ENCODE measurements around the gene TSHR. TPM values are rescaled to one million over a fixed set of nuclear protein-coding genes. Genes with fewer than 3 reads are reported as not detected.

The TSHR gene
- total and polyA plus RNA-seq, 2 experiments from 2014 or later: 0.59 to 0.78 TPM

- TF ChIP-seq REST (IDR thresholded peaks at IDR 0.05; ENCODE audit: unreplicated experiment): no peak
- TF ChIP-seq JUNB (IDR thresholded peaks at IDR 0.05; ENCODE audit: unreplicated experiment): no peak
- no peak for TF ChIP-seq EZH2 (IDR thresholded peaks at IDR 0.05; ENCODE audit: low read depth, unreplicated experiment)
- TF ChIP-seq NANOG (IDR thresholded peaks at IDR 0.05; ENCODE audit: borderline replicate concordance): no peak
- no peak for TF ChIP-seq CREB1 (CRISPR knock-in tag; IDR thresholded peaks at IDR 0.05; ENCODE audit: low read depth)
- no peak for TF ChIP-seq STAT1 (IDR thresholded peaks at IDR 0.05; ENCODE audit: unreplicated experiment)
- TF ChIP-seq ZNF114 (CRISPR knock-in tag; IDR thresholded peaks at IDR 0.05): no peak
- no peak for TF ChIP-seq ZNF331 (CRISPR knock-in tag; IDR thresholded peaks at IDR 0.05; ENCODE audit: low read depth)
Observed at GRCh38 chr14:81085596-81085995, 130.2 kb downstream of the TSHR start (continued).

GRCh38 chr14:81087230-81087629 lies 131.8 kb downstream of the TSHR start:
- Histone ChIP-seq H3F3A (replicated peaks; ENCODE audit: low read depth) (no peaks in the 10 kb centered on the region), H4K20me1 (replicated peaks; ENCODE audit: insufficient read depth) (no peaks in the 10 kb centered on the region), H3K27me3 (ENCODE audit: insufficient read depth) (no peaks in the 10 kb centered on the region), H3K4me1 (ENCODE audit: insufficient read depth) (0 out of 2 replicates have a peak, but pooled peaks cover 4% of the 10 kb centered on the region), H3K27ac (ENCODE audit: low read depth) (no peak overlapping the region), H3K9me2 (ENCODE audit: insufficient read depth) (no peaks in the 10 kb centered on the region), H3K79me2 (replicated peaks; ENCODE audit: insufficient read depth) (no peaks in the 10 kb centered on the region), H2AFZ (no peak overlapping the region), H3K36me3 (ENCODE audit: insufficient read depth) (no peaks in the 10 kb centered on the region), H3K4me2 (no peak overlapping the region), H3K4me3 (no peak overlapping the region)
- Mint-ChIP-seq H3K4me1 (peaks cover 4% of the 10 kb centered on the region; the same call in 2 of the 3 replicates), H3K27me3 (ENCODE audit: insufficient read depth, low read depth, poor library complexity) (no peaks in the 10 kb centered on the region), H3K36me3 (ENCODE audit: low read depth) (no peaks in the 10 kb centered on the region), H3K9me3 (no peaks in the 10 kb centered on the region), H3K27ac (no peak overlapping the region), H3K4me3 (no peak overlapping the region)
- TF ChIP-seq POLR2AphosphoS5 (IDR thresholded peaks at IDR 0.05; ENCODE audit: low read depth) (no peak), REST (IDR thresholded peaks at IDR 0.05; ENCODE audit: unreplicated experiment) (no peak), ZNF462 (CRISPR knock-in tag; IDR thresholded peaks at IDR 0.05) (no peak), EZH2 (IDR thresholded peaks at IDR 0.05; ENCODE audit: low read depth, unreplicated experiment) (no peak), ZNF114 (CRISPR knock-in tag; IDR thresholded peaks at IDR 0.05) (no peak)
- DNase-seq (ENCODE audit: low spot score): no peak
- ATAC-seq: no peak
